HepG2 (cell line): Measurements from ENCODE around the gene LRP1B. TPM values are rescaled to one million over a fixed set of nuclear protein-coding genes. Genes with fewer than 3 reads are reported as not detected.

Experiments used
- ATAC-seq: fragments of 200-7000 bp; cut with Tn5 transposase; 3 replicates; pipeline ENCODE4 v1.9.1; 2020; ENCODE audit warnings: mild to moderate bottlenecking, moderate library complexity
- BruUV-seq: library from RNA; stranded (reverse); fragments of 400-500 nt; replicated peaks from 2 replicates; lab custom pipeline; 2021; lab: Mats Ljungman, UMichigan
- CTCF ChIA-PET: fragments of 300-600 bp; formaldehyde crosslinking; extraction: SDS; loops from one replicate; lab custom pipeline; 2021; ENCODE audit warnings: low total read pairs, inconsistent platforms, low intra/inter-chr PET ratio; lab: Yijun Ruan, JAX
- POLR2A ChIA-PET: fragments of 350-600 bp; sonication (Branson Sonifier 250); formaldehyde crosslinking; loops from one replicate; lab custom pipeline; 2020; ENCODE audit warnings: antibody characterized with exemption, inconsistent platforms; lab: Yijun Ruan, JAX
- DNase-seq: peaks from one replicate; pipeline ENCODE4 v3.0.0-alpha.2; 2015; ENCODE audit warnings: low spot score
- FAIRE-seq: peaks from 3 replicates; lab custom pipeline; 2011; peaks lifted over from hg19 to GRCh38; lab: Jason Lieb, UNC
- H2AFZ ChIP-seq: one replicate; pipeline ENCODE4 v1.6.1; 2011; ENCODE audit warnings: low read length, inconsistent platforms
- H3K27ac ChIP-seq: fragments of 300-600 bp; 3 replicates; pipeline ENCODE4 v1.8.0; 2011; ENCODE audit warnings: mixed run types, mild to moderate bottlenecking, mixed read lengths, low read length, inconsistent platforms; ENCODE audit not compliant: insufficient read depth; ENCODE audit errors: extremely low read length
- H3K27me3 ChIP-seq, 2 experiments: fragments of 200-600 bp in 1 of 2; 2 replicates in 1 of 2; 3 replicates in 1 of 2; pipeline versions ENCODE4 v1.6.0 to v1.8.0; 2011; ENCODE audit warnings: low read length in 2 of 2, mild to moderate bottlenecking in 2 of 2, moderate library complexity in 2 of 2, inconsistent platforms in 1 of 2; ENCODE audit not compliant: insufficient read depth in 2 of 2, control insufficient read depth in 1 of 2
- H3K36me3 ChIP-seq, 2 experiments: fragments of 200-600 bp in 1 of 2; replicated peaks in 1 of 2; 2 replicates in 1 of 2; 3 replicates in 1 of 2; pipeline versions ENCODE4 v1.5.1 to v1.8.0; 2011; ENCODE audit warnings: low read length in 2 of 2, inconsistent platforms in 1 of 2; ENCODE audit not compliant: insufficient read depth in 2 of 2, control insufficient read depth in 1 of 2
- H3K4me1 ChIP-seq: 2 replicates; pipeline ENCODE4 v1.5.1; 2012; ENCODE audit warnings: low read length, inconsistent platforms; ENCODE audit not compliant: insufficient read depth
- H3K4me2 ChIP-seq: 2 replicates; pipeline ENCODE4 v1.6.0; 2011; ENCODE audit warnings: low read depth, low read length, inconsistent platforms
- H3K4me3 ChIP-seq, 3 experiments: fragments of 200-600 bp in 1 of 3; sonication (generic), shearing (Covaris generic) in 1 of 3; replicated peaks in 1 of 3; 2 replicates each; pipeline ENCODE4 v1.5.1; 2011 to 2016; ENCODE audit warnings: low read length in 3 of 3, inconsistent platforms in 2 of 3, low read depth in 2 of 3, mild to moderate bottlenecking in 2 of 3, control low read depth in 1 of 3, mixed read lengths in 1 of 3; ENCODE audit not compliant: insufficient read depth in 1 of 3
- H3K79me2 ChIP-seq: one replicate; pipeline ENCODE4 v1.6.1; 2011; ENCODE audit warnings: low read length, inconsistent platforms; ENCODE audit not compliant: insufficient read depth
- H3K9ac ChIP-seq: 2 replicates; pipeline ENCODE4 v1.6.0; 2011; ENCODE audit warnings: mild to moderate bottlenecking, low read depth, low read length, inconsistent platforms; ENCODE audit not compliant: insufficient read depth
- H3K9me3 ChIP-seq: 2 replicates; pipeline ENCODE4 v1.5.1; 2012; ENCODE audit warnings: mild to moderate bottlenecking, low read length
- H4K20me1 ChIP-seq: 2 replicates; pipeline ENCODE4 v1.6.0; 2011; ENCODE audit warnings: inconsistent platforms, mild to moderate bottlenecking, low read length, moderate library complexity; ENCODE audit not compliant: insufficient read depth
- ADNP ChIP-seq: sonication (generic); formaldehyde crosslinking; IDR thresholded peaks from 2 replicates; pipeline ENCODE4 v1.4.0; 2020; ENCODE audit warnings: missing genetic modification reagents
- CENPX ChIP-seq: sonication (generic); formaldehyde crosslinking; IDR thresholded peaks from 2 replicates; pipeline ENCODE4 v1.9.0; 2021; ENCODE audit warnings: mild to moderate bottlenecking, missing genetic modification reagents, moderate library complexity
- FOXA1 ChIP-seq, 2 experiments: fragments of 450-650 bp in 1 of 2; sonication (generic) in 1 of 2; formaldehyde crosslinking in 1 of 2; IDR thresholded peaks; 2 replicates each; pipeline versions ENCODE4 v1.4.0 to v1.6.1; 2016 to 2020; ENCODE audit warnings: missing genetic modification reagents in 1 of 2
- MAFK ChIP-seq, 2 experiments: IDR thresholded peaks in 1 of 2; conservative IDR thresholded peaks in 1 of 2; 2 replicates each; pipeline ENCODE4 v1.6.1; 2011; ENCODE audit warnings: improper control_type of control experiment in 2 of 2, low read length in 2 of 2
- RFXANK ChIP-seq: IDR thresholded peaks from 2 replicates; pipeline ENCODE4 v1.6.1; 2016
- THAP7 ChIP-seq: sonication (generic); formaldehyde crosslinking; IDR thresholded peaks from 2 replicates; pipeline ENCODE4 v1.8.1; 2023; ENCODE audit warnings: mild to moderate bottlenecking, missing genetic modification reagents
- ZNF17 ChIP-seq: sonication (generic); formaldehyde crosslinking; IDR thresholded peaks from 2 replicates; pipeline ENCODE4 v1.5.0; 2020; ENCODE audit warnings: mild to moderate bottlenecking, missing genetic modification reagents
- ZNF263 ChIP-seq: sonication (generic); formaldehyde crosslinking; IDR thresholded peaks from 2 replicates; pipeline ENCODE4 v1.4.0; 2020; ENCODE audit warnings: missing genetic modification reagents
- ZNF558 ChIP-seq: sonication (generic); formaldehyde crosslinking; IDR thresholded peaks from 2 replicates; pipeline ENCODE4 v1.9.0; 2022; ENCODE audit warnings: mild to moderate bottlenecking, missing genetic modification reagents, borderline replicate concordance
- ZNF576 ChIP-seq: sonication (generic); formaldehyde crosslinking; IDR thresholded peaks from 2 replicates; pipeline ENCODE4 v1.4.0; 2020; ENCODE audit warnings: mild to moderate bottlenecking, missing genetic modification reagents
- ZNF644 ChIP-seq: IDR thresholded peaks from 2 replicates; pipeline ENCODE4 v1.6.1; 2016; ENCODE audit warnings: low read depth
- ZSCAN30 ChIP-seq: sonication (generic); formaldehyde crosslinking; IDR thresholded peaks from 2 replicates; pipeline ENCODE4 v1.5.0; 2020; ENCODE audit warnings: mild to moderate bottlenecking, missing genetic modification reagents
- WGBS: methylation state at CpG from one replicate; pipeline ENCODE4 v1.1.6; 2017; ENCODE audit warnings: low lambda C conversion rate; 5-methylcytosine and 5-hydroxymethylcytosine counted together
- in situ Hi-C: cut with HindIII; loops from 2 replicates; pipeline ENCODE4 v1.10.0; 2017; ENCODE audit warnings: low pct_unique_long_range_greater_than_20kb; ENCODE audit not compliant: extremely low pct_ligation_motif_present
- intact Hi-C: fragments of 100-400 bp; cut with micrococcal nuclease; formaldehyde crosslinking; loops from one replicate; pipeline ENCODE4 v1.10.0; 2022; ENCODE audit not compliant: unreplicated experiment
- polyA plus RNA-seq, 8 experiments: library from polyadenylated mRNA; depleted of rRNA in 3 of 8; stranded (reverse) in 7 of 8; unstranded in 1 of 8; fragments of >200 nt; fragmentation: Illumina TruSeq in 4 of 8; extraction: Trizol in 4 of 8; gene quantifications; 2 replicates each; pipeline versions ENCODE4 v1.2.1 to v1.2.3, GENCODE V29; 2011 to 2016; ENCODE audit warnings: low read depth in 4 of 8, missing spikeins in 1 of 8, mixed read lengths in 1 of 8; ENCODE audit not compliant: insufficient read depth in 1 of 8
- total RNA-seq, 5 experiments: library from RNA; depleted of rRNA; stranded (reverse); fragments of >200 nt; fragmentation: Illumina TruSeq; extraction: Trizol; gene quantifications; 2 replicates each; pipeline ENCODE4 v1.2.3, GENCODE V29; 2016; ENCODE audit warnings: low read depth in 1 of 5

LRP1B gene
- total and polyA plus RNA-seq, 2 of the 13 experiments (the other 11 are each of a cell fraction or from before 2014, with no cell fraction given), result 0.04 TPM; not detected in 1

- TF ChIP-seq ZNF17 (no peak), ZNF263 (CRISPR knock-in tag) (no peak), CENPX (no peak)
Observed at GRCh38 chr2:141362311-141362710, 768.5 kb downstream of the LRP1B start (continued).

GRCh38 chr2:141348481-141348880 lies 782.3 kb downstream of the LRP1B start:
- Histone ChIP-seq H3K9me3 (no peaks in the 10 kb centered on the region), H3K79me2 (no peaks in the 10 kb centered on the region), H3K4me2 (no peak overlapping the region), H3K27me3 (no peaks in the 10 kb centered on the region), H4K20me1 (no peaks in the 10 kb centered on the region), H3K4me1 (no peaks in the 10 kb centered on the region), H2AFZ (no peak overlapping the region), H3K4me3 (no peak overlapping the region), H3K9ac (no peak overlapping the region), H3K27ac (no peak overlapping the region), H3K36me3 (no peaks in the 10 kb centered on the region)
- CTCF ChIA-PET, result no interaction called here
- DNase-seq, result no peak
- POLR2A ChIA-PET, result no interaction called here
- no peak for ATAC-seq
- in situ Hi-C loops (no loop called here), intact Hi-C loops (no loop called here)
- 3% methylated on average over 1 of the region's 1 CpG for WGBS
- no peak for FAIRE-seq
- no TSS peak for BruUV-seq
- TF ChIP-seq MAFK (conservative IDR thresholded peaks at IDR 0.05 in 1 of 2, IDR thresholded peaks at IDR 0.05 in 1 of 2; ENCODE audit: low read length in 2 of 2) (0 out of 4 replicates have a peak, but pooled peaks have one; percentile 5 to 6), ZNF644 (no peak)

- no TSS peak for BruUV-seq
- Histone ChIP-seq H3K4me1 (no peaks in the 10 kb centered on the region), H3K27me3 (no peaks in the 10 kb centered on the region), H4K20me1 (no peaks in the 10 kb centered on the region), H3K9me3 (no peaks in the 10 kb centered on the region), H3K4me3 (no peak overlapping the region), H3K9ac (no peak overlapping the region), H3K36me3 (no peaks in the 10 kb centered on the region), H3K27ac (no peak overlapping the region), H3K4me2 (no peak overlapping the region), H2AFZ (no peak overlapping the region), H3K79me2 (no peaks in the 10 kb centered on the region)
- ATAC-seq (no peak), FAIRE-seq (no peak), DNase-seq (no peak)
- CTCF ChIA-PET, result no interaction called here
- intact Hi-C loops, result no loop called here
- WGBS, result 23% methylated on average over 2 of the region's 2 CpGs
- POLR2A ChIA-PET, result no interaction called here
- in situ Hi-C loops, result no loop called here
- TF ChIP-seq ZSCAN30 (CRISPR knock-in tag) (no peak), RFXANK (CRISPR knock-in tag) (no peak), THAP7 (CRISPR knock-in tag) (no peak), ZNF576 (CRISPR knock-in tag) (no peak), FOXA1 (IDR thresholded peaks at IDR 0.05) (no peak), FOXA1 (CRISPR knock-in tag; IDR thresholded peaks at IDR 0.05) (no peak), ZNF558 (CRISPR knock-in tag) (no peak), ADNP (CRISPR knock-in tag) (no peak)
Observed at GRCh38 chr2:141341444-141341843, 789.4 kb downstream of the LRP1B start.
